Measurements from ENCODE around the gene RTP3. TPM values are rescaled to one million over a fixed set of nuclear protein-coding genes. Genes with fewer than 3 reads are reported as not detected.

Gene RTP3
- total and polyA plus RNA-seq, 2 of the 8 experiments (the other 6 are each of a cell fraction or from before 2014, with no cell fraction given), result 0.08 TPM; not detected in 1

DNA sequence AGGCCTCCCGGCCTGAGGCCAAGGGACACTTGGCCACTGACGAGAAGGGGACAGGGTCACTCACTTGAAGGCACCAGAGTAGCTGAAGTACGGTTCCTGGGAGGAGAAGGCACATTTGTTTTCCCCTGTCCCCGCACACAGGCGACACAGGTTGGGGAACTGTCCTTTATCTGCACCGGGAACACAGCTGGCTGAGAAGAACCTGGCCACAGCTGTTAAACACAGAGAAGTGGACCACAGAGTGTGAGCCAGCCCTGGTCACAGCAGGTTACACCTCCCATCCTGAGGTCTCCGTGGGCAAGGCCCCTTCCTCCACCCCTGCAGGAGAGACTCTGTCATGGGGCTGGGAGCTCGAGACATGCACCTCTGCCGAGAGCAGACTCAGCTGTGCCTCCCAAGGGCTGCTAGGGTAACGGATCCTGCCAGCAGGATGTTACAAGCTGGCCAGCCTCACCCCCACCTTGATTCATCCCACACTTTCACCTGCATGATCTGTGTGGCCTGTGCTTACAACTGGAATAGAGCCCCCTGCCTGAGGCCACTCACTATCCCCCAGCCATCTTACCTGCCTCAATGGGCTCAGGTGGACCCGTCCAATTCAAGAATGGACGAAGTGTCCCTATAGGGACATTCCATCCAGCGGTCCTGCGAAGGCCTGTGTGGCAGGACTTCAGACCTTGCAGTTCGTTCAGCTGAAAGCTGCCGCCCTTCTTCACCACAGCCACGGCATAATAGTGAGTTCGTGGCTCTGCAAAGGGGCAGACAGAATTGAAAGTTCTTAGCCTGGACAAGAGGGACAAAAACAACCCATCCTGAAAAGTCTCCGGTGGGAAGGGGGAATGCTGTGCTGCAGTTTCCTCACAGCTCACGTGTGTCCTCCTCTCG is 42.3 kb upstream of the RTP3 start:
- Histone ChIP-seq H2BK12ac (ENCODE audit: low read depth, low read length) (peak overlapping the region; percentile 27; the same call in 1 of the 2 replicates), H3K9me3 (ENCODE audit: insufficient read depth in 2 of 2, low read depth in 1 of 2, low read length in 1 of 2) (no peaks in the 10 kb centered on the region), H2BK15ac (ENCODE audit: low read length) (0 out of 2 replicates have a peak overlapping the region, but pooled peaks have one; percentile 16), H4K8ac (ENCODE audit: extremely low read depth, insufficient read depth, low read length) (no peak overlapping the region), H3K27me3 (replicated peaks in 1 of 4; ENCODE audit: control insufficient read depth in 3 of 4, extremely low read depth in 1 of 4, insufficient read depth in 3 of 4, low read length in 3 of 4) (no peaks in the 10 kb centered on the region), H3K79me2 (ENCODE audit: control insufficient read depth in 1 of 2, insufficient read depth in 2 of 2, low read length in 2 of 2) (no peaks in the 10 kb centered on the region), H3K9ac (replicated peaks in 1 of 4; ENCODE audit: extremely low read depth in 1 of 4, low read depth in 3 of 4, low read length in 3 of 4) (no peak overlapping the region), H3K36me3 (ENCODE audit: control insufficient read depth in 2 of 4, insufficient read depth in 4 of 4, low read length in 3 of 4) (no peaks in the 10 kb centered on the region), H2BK5ac (ENCODE audit: low read depth, low read length) (0 out of 2 replicates have a peak overlapping the region, but pooled peaks have one; percentile 35), H2BK20ac (ENCODE audit: low read length) (no peak overlapping the region), H2AK5ac (ENCODE audit: low read depth, low read length) (no peak overlapping the region), H2BK120ac (replicated peaks; ENCODE audit: low read depth, low read length) (no peak overlapping the region), H3K4me3 (ENCODE audit: extremely low read depth in 1 of 4, insufficient read depth in 2 of 4, low read depth in 3 of 4, low read length in 4 of 4) (no peak overlapping the region), H3K27ac (ENCODE audit: low read depth, low read length) (no peak overlapping the region), H3K56ac (replicated peaks; ENCODE audit: insufficient read length, low read depth, low read length) (no peak overlapping the region), H3K4me1 (replicated peaks in 1 of 4; ENCODE audit: control insufficient read depth in 3 of 4, insufficient read depth in 4 of 4, low read length in 3 of 4) (no peaks in the 10 kb centered on the region), H3K23me2 (ENCODE audit: low read depth, low read length) (no peaks in the 10 kb centered on the region), H4K20me1 (replicated peaks in 1 of 2; ENCODE audit: control insufficient read depth in 1 of 2, insufficient read depth in 2 of 2, low read length in 2 of 2) (no peaks in the 10 kb centered on the region), H3K14ac (ENCODE audit: insufficient read length) (no peak overlapping the region), H3K4ac (replicated peaks; ENCODE audit: insufficient read length, low read depth, low read length) (no peak overlapping the region), H4K5ac (ENCODE audit: insufficient read length, low read depth, low read length) (no peak overlapping the region), H3K4me2 (ENCODE audit: insufficient read depth in 1 of 2, low read depth in 2 of 2, low read length in 2 of 2) (no peak overlapping the region), H2AFZ (ENCODE audit: low read length) (no peak overlapping the region), H3K23ac (ENCODE audit: insufficient read length) (no peak overlapping the region), H4K91ac (replicated peaks; ENCODE audit: insufficient read length, low read length) (no peak overlapping the region), H3K18ac (ENCODE audit: extremely low read depth, low read length) (no peak overlapping the region), H3K79me1 (ENCODE audit: low read depth, low read length) (no peaks in the 10 kb centered on the region)
- FAIRE-seq (no peak), DNase-seq (ENCODE audit: low read depth in 1 of 2, low spot score in 2 of 2) (no peak)
- ChIA-PET POLR2A (ENCODE audit: partially characterized antibody) (no interaction called here), CTCF (ENCODE audit: partially characterized antibody) (interaction anchor here (0.7 to 4.5 kb wide), 3 partner anchors 11 to 216 kb away, joined by 3 to 22 read pairs (median 4); no protein-coding TSS in a partner anchor)
- 88% methylated on average over 21 of the region's 21 CpGs; no CpG with 5 or more reads in 1 of the 2 experiments for WGBS, 2 experiments (ENCODE audit: extremely low coverage in 1 of 2, insufficient coverage in 1 of 2, insufficient read length in 1 of 2, insufficient replicate concordance in 2 of 2, low coverage in 1 of 2, low lambda C conversion rate in 2 of 2, missing lambda C conversion rate in 1 of 2)
- TF ChIP-seq TCF12 (IDR thresholded peaks at IDR 0.05; ENCODE audit: low read depth, low read length), result no peak
- TF ChIP-seq POLR2AphosphoS5 (IDR thresholded peaks at IDR 0.05; ENCODE audit: low read depth, low read length), result no peak
- no peak for TF ChIP-seq EZH2 (IDR thresholded peaks at IDR 0.05; ENCODE audit: low read depth, low read length, severe bottlenecking)
- no peak for TF ChIP-seq TAF1 (IDR thresholded peaks at IDR 0.05; ENCODE audit: low read depth, low read length)
- TF ChIP-seq, protein P1, sequence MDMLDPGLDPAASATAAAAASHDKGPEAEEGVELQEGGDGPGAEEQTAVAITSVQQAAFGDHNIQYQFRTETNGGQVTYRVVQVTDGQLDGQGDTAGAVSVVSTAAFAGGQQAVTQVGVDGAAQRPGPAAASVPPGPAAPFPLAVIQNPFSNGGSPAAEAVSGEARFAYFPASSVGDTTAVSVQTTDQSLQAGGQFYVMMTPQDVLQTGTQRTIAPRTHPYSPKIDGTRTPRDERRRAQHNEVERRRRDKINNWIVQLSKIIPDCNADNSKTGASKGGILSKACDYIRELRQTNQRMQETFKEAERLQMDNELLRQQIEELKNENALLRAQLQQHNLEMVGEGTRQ (IDR thresholded peaks at IDR 0.05; ENCODE audit: low read length), result no peak
- no peak for TF ChIP-seq YY1 (IDR thresholded peaks at IDR 0.05; ENCODE audit: low read depth, low read length)
- no peak for TF ChIP-seq POLR2A (IDR thresholded peaks at IDR 0.05; ENCODE audit: control extremely low read depth in 1 of 2, low read depth in 2 of 2, low read length in 2 of 2)
- TF ChIP-seq MAFK (IDR thresholded peaks at IDR 0.05; ENCODE audit: low read depth, low read length), result no peak
- TF ChIP-seq ASH2L (IDR thresholded peaks at IDR 0.05; ENCODE audit: low read length), result no peak
- TF ChIP-seq RAD21 (IDR thresholded peaks at IDR 0.05 in 1 of 2, conservative IDR thresholded peaks at IDR 0.05 in 1 of 2; ENCODE audit: low read depth in 2 of 2, low read length in 2 of 2), result no peak
- no peak for TF ChIP-seq ZNF274 (IDR thresholded peaks at IDR 0.05; ENCODE audit: borderline replicate concordance, extremely low read depth, low read length)
